GM21723 (cell line): ENCODE measurements around the gene AFAP1.

Experiments used
- ATAC-seq: cut with Tn5 transposase; IDR thresholded peaks from one replicate; pipeline ENCODE4 v1.9.1; 2021; ENCODE audit warnings: mild to moderate bottlenecking, moderate library complexity; ENCODE audit not compliant: unreplicated experiment

The AFAP1 gene

GRCh38 chr4:7894677-7895181 is 44.9 kb downstream of the AFAP1 start:
- no peak for ATAC-seq

- no peak for ATAC-seq
Measured at GRCh38 chr4:7894098-7894676, 45.5 kb downstream of the AFAP1 start.

GRCh38 chr4:7893539-7893938 is 46.1 kb downstream of the AFAP1 start:
- no peak for ATAC-seq

GRCh38 chr4:7892212-7893019 is 47.2 kb downstream of the AFAP1 start:
- ATAC-seq = no peak

GRCh38 chr4:7890635-7891393 is 48.8 kb downstream of the AFAP1 start:
- no peak for ATAC-seq

GRCh38 chr4:7887436-7887835 is 52.2 kb downstream of the AFAP1 start:
- no peak for ATAC-seq

GRCh38 chr4:7886007-7886973 is 53.4 kb downstream of the AFAP1 start:
- ATAC-seq = no peak

GRCh38 chr4:7885216-7886006 is 54.2 kb downstream of the AFAP1 start:
- ATAC-seq = no peak

- no peak for ATAC-seq
Measured at GRCh38 chr4:7880683-7881082, 59.0 kb downstream of the AFAP1 start.

- ATAC-seq = no peak
Measured at GRCh38 chr4:7879127-7879526, 60.5 kb downstream of the AFAP1 start.

- ATAC-seq = no peak
Measured at GRCh38 chr4:7878323-7878722, 61.3 kb downstream of the AFAP1 start.

GRCh38 chr4:7877176-7877575 is 62.5 kb downstream of the AFAP1 start:
- no peak for ATAC-seq

- no peak for ATAC-seq
Measured at GRCh38 chr4:7876201-7876875, 63.3 kb downstream of the AFAP1 start.

- ATAC-seq = no peak
Measured at GRCh38 chr4:7874838-7875237, 64.8 kb downstream of the AFAP1 start.

GRCh38 chr4:7873881-7874280 is 65.8 kb downstream of the AFAP1 start:
- no peak for ATAC-seq

- ATAC-seq = no peak
Measured at GRCh38 chr4:7872264-7872771, 67.3 kb downstream of the AFAP1 start.

- ATAC-seq = no peak
Measured at GRCh38 chr4:7871356-7871755, 68.3 kb downstream of the AFAP1 start.

- ATAC-seq = no peak
Measured at GRCh38 chr4:7868892-7869471, 70.7 kb downstream of the AFAP1 start.

GRCh38 chr4:7868436-7868775 is 71.3 kb downstream of the AFAP1 start:
- ATAC-seq = no peak
